Body of pancreas (tissue), 4 donors: Measurements from ENCODE around the gene CRB3. TPM values are rescaled to one million over a fixed set of nuclear protein-coding genes. Genes with fewer than 3 reads are reported as not detected.

Source experiments
- ATAC-seq: fragments of 150-250 bp; one replicate; pipeline ENCODE4 v1.9.1; 2016
- DNase-seq, 4 donors: peaks; one replicate each; pipeline ENCODE4 v3.0.0-alpha.2; 2019
- H3K27ac ChIP-seq, 4 donors: fragments of 200-600 bp; sonication (generic); 1 replicate in 3 of 4; 2 replicates in 1 of 4; pipeline versions ENCODE4 v1.5.1 to v1.6.1; 2016 to 2019; ENCODE audit warnings: mild to moderate bottlenecking in 1 of 4, mixed read lengths in 1 of 4, moderate library complexity in 1 of 4
- H3K27me3 ChIP-seq, 2 donors: fragments of 200-600 bp; sonication (generic); one replicate each; pipeline ENCODE4 v1.6.0; 2016; ENCODE audit warnings: mild to moderate bottlenecking in 1 of 2
- H3K36me3 ChIP-seq, 2 donors: fragments of 200-600 bp; sonication (generic); replicated peaks in 1 of 2; 2 replicates each; pipeline ENCODE4 v1.5.1; 2016; ENCODE audit warnings: low read depth in 2 of 2; ENCODE audit not compliant: insufficient read depth in 1 of 2
- H3K4me1 ChIP-seq: fragments of 200-600 bp; sonication (generic); one replicate; pipeline ENCODE4 v1.6.0; 2016
- H3K4me3 ChIP-seq, 2 donors: fragments of 200-600 bp; sonication (generic); 1 replicate in 1 of 2; 2 replicates in 1 of 2; pipeline ENCODE4 v1.5.1; 2016 to 2019
- H3K9me3 ChIP-seq, 3 donors: fragments of 200-600 bp; sonication (generic); 1 replicate in 2 of 3; 2 replicates in 1 of 3; pipeline ENCODE4 v1.5.1; 2016
- CTCF ChIP-seq, 7 experiments: fragments of 450-650 bp in 4 of 7; fragments of 200-600 bp in 3 of 7; sonication (generic) in 3 of 7; IDR thresholded peaks; one replicate each; pipeline ENCODE4 v1.5.1; 2016 to 2019; ENCODE audit warnings: antibody characterized with exemption in 7 of 7
- POLR2A ChIP-seq, 3 donors: fragments of 450-650 bp; IDR thresholded peaks; one replicate each; pipeline ENCODE4 v1.6.1; 2016; ENCODE audit warnings: antibody characterized with exemption in 3 of 3, mild to moderate bottlenecking in 2 of 3
- WGBS, 2 donors: methylation state at CpG; one replicate each; pipeline ENCODE4 v1.1.5; 2017; 5-methylcytosine and 5-hydroxymethylcytosine counted together
- intact Hi-C: fragments of 100-400 bp; cut with DNase I; formaldehyde crosslinking; loops from one replicate; pipeline ENCODE4 v1.15.1; 2023
- total RNA-seq, 2 donors: library from RNA; depleted of rRNA; stranded (reverse); fragments of >200 nt; gene quantifications; one replicate each; pipeline ENCODE4 v1.1.0, GENCODE V29; 2016

Gene CRB3
- total RNA-seq, 2 donors from 2014 or later: 35.8 to 37.6 TPM

- TF ChIP-seq POLR2A (IDR thresholded peaks at IDR 0.05): no peak
- TF ChIP-seq CTCF (IDR thresholded peaks at IDR 0.05): peak in 6 of 7 experiments; percentile 11 to 42 (median 25)
These were observed 46.1 kb upstream of the CRB3 start for GRCh38 chr19:6417713-6418561.

GRCh38 chr19:6418562-6418932 is 45.5 kb upstream of the CRB3 start:
- WGBS, 2 donors: 91 to 96% methylated on average over 5 to 15 of the region's 19 CpGs
- intact Hi-C loops: no loop called here
- no peak overlapping the region for H3K4me3 ChIP-seq
- no peak for TF ChIP-seq POLR2A (IDR thresholded peaks at IDR 0.05)
- no peak for TF ChIP-seq CTCF (IDR thresholded peaks at IDR 0.05)
- DNase-seq: no peak
- peaks cover 33 to 42% of the 10 kb centered on the region in 2 donors for H3K36me3 ChIP-seq
- no peaks in the 10 kb centered on the region for H3K27me3 ChIP-seq
- H3K9me3 ChIP-seq: no peaks in the 10 kb centered on the region
- ATAC-seq: no peak
- H3K4me1 ChIP-seq: peaks cover 13% of the 10 kb centered on the region
- no peak overlapping the region for H3K27ac ChIP-seq

More at GRCh38 chr19:6417713-6418561, 46.1 kb upstream of the CRB3 start:
- peaks cover 7% of the 10 kb centered on the region for H3K4me1 ChIP-seq
- DNase-seq (peak in 3 of 4 donors; percentile 31 to 45 (median 41)), ATAC-seq (peak; percentile 41)
- H3K4me3 ChIP-seq: no peak overlapping the region
- H3K27me3 ChIP-seq: no peaks in the 10 kb centered on the region
- intact Hi-C loops: no loop called here
- H3K27ac ChIP-seq: no peak overlapping the region
- no peaks in the 10 kb centered on the region for H3K9me3 ChIP-seq
- WGBS, 2 donors: 64 to 76% methylated on average over 12 to 28 of the region's 33 CpGs
- H3K36me3 ChIP-seq: peaks cover 33 to 42% of the 10 kb centered on the region in 2 donors

GRCh38 chr19:6421075-6422014 is 42.7 kb upstream of the CRB3 start:
- H3K27ac ChIP-seq: no peak overlapping the region
- H3K27me3 ChIP-seq: no peaks in the 10 kb centered on the region
- TF ChIP-seq CTCF (IDR thresholded peaks at IDR 0.05) (no peak), POLR2A (IDR thresholded peaks at IDR 0.05) (no peak)
- peaks cover 19% of the 10 kb centered on the region for H3K4me1 ChIP-seq
- H3K4me3 ChIP-seq: no peak overlapping the region
- intact Hi-C loops: no loop called here
- H3K9me3 ChIP-seq: no peaks in the 10 kb centered on the region
- peaks cover 16 to 27% of the 10 kb centered on the region in 2 donors for H3K36me3 ChIP-seq
- DNase-seq: no peak
- WGBS, 2 donors: 69 to 79% methylated on average over 13 to 20 of the region's 20 CpGs
- ATAC-seq: no peak

- no peaks in the 10 kb centered on the region for H3K27me3 ChIP-seq
- peak overlapping the region in 3 of 4 donors; percentile 53 to 68 (median 58) for H3K27ac ChIP-seq
- WGBS, 2 donors: 1 to 2% methylated on average over 15 to 19 of the region's 20 CpGs
- peaks cover 19% of the 10 kb centered on the region for H3K4me1 ChIP-seq
- TF ChIP-seq POLR2A (IDR thresholded peaks at IDR 0.05) (no peak), CTCF (IDR thresholded peaks at IDR 0.05) (no peak)
- H3K4me3 ChIP-seq: peak overlapping the region; percentile 42 to 72
- intact Hi-C loops: no loop called here
- H3K9me3 ChIP-seq: no peaks in the 10 kb centered on the region
- ATAC-seq (no peak), DNase-seq (peak in 2 of 4 donors; percentile 32 to 34)
- peaks cover 1 to 6% of the 10 kb centered on the region in 2 donors for H3K36me3 ChIP-seq
These were observed 40.4 kb upstream of the CRB3 start for GRCh38 chr19:6423499-6424194.
